Brain pericyte (primary cell): ENCODE data around the gene MXD4.

Experiments
- DNase-seq: peaks from one replicate; pipeline ENCODE4 v3.0.0-alpha.2; 2012; ENCODE audit warnings: low read depth, low spot score

MXD4 gene

DNA sequence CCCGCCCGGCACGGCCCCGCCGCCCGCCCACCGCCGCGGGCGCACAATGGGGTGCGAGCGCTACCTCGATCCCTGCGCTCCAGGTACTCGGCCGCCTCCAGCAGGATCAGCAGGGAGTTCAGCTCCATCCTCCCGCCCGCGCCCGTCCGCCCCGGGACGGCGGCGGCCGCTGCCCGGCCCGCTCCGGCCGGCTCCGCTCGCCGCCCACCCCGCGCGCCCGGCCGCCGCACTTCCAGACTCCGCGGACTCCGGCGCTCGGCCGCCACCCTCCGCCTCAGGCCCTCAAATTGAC, at the start of gene MXD4:
MXD4 (minus strand) TSS at position 257 of the 292 bp plus-strand sequence; CDS start at position 128, 129 bp downstream.
- no peak for DNase-seq

- DNase-seq = no peak
Measured at GRCh38 chr4:2306773-2307410, 45.0 kb upstream of the MXD4 start.

GRCh38 chr4:2305766-2306501, 44.0 kb upstream of the MXD4 start:
- no peak for DNase-seq

DNA sequence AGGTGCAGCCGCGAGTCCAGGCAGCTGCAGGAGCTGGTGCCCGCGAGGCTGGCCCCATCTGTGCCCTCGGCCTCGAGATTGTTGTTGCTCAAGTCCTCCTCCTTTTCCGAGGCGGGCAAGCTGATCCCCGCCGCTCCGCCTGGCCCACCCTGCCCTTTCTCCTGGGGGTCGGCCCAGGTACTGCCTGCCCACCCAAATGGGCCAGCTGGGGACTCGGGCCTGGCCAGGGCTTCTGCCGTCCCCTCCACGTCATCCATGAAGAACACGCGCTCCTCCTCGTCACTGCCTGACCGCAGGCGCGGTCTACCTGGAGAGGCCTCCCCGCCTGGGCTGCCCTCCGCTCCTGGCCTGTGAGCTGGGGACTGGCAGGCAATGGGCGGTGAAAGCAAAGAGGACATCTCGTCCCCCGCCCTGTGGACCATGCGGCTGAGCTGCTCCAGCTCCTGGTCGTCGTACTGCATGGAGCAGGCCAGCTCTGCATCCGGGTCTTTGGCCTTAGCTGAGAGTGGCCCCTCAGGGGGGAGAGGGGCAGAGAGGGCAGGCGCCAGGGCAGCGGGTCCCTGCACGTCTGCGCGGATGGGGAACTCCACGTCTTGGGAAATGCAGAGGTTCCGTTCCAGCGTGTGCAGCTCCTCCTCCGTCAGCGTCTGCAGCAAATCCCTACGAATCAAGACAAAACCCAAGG, 43.1 kb upstream of the MXD4 start:
- DNase-seq = no peak

GRCh38 chr4:2304321-2304876, 42.5 kb upstream of the MXD4 start:
- DNase-seq = no peak

DNA sequence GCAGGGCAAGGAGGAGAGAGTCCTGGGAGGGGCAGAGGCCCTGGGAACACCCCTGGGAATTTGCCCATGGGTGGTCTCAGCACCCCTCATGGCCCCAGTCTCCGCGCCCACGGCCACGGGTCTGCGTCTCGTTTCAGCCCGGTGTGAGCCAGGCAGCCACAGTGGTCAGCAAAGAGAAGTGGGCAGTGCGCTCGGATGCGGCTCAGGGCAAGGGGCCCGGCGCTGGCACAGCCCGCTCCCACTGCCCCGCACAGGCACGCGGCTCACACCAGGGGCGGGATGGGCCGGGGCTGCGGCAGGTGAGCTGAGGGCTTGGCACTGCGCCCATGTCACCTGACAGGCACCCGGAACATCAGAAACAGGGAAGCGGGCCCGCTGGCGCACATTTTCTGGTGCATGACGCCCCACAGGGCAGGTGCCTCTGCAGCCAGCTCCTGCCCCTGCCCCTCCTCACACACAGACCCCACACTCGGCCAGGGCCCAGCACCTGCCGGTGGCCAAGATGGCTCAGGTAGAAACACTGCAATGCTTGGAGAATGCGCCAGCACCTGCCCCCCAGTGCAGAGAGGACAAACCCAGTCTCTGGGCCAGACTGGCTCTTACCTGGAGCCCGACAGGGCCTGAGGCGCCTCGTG, 41.9 kb upstream of the MXD4 start:
- no peak for DNase-seq

GRCh38 chr4:2303121-2303685, 41.3 kb upstream of the MXD4 start:
- DNase-seq = no peak

DNA sequence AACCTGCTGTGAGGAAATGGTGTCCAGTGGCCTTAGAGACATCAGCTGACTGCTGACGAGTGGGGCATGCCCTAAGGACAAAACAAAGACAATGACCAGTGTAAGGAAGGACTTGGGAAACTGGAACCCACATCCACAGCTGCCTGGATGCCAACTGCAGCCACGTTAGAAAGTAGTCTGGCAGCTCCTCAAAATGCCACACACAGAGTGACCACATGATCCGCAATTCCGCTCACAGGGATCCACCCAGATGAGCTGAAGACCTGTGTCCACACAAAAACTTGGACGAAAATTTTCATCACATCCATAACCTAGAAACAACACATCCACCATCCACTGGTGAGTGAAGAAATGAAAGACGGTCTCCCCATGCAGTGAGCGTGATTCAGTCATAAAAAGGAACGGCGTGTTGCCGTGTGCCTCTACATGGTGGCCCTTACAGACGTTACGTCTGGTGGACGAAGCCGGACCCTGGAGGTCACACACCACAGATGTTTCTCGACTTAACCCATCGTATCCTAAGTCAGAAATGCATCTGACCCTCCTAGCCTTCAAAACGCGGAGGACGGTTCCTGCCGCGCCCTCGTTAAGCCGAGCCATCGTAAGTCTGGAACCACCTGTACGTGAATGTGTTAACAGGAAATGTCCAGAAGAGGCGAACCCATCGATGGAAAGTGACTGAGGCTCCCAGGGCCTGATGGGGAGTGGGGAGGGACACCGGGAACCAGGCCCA, 40.6 kb upstream of the MXD4 start:
- no peak for DNase-seq

GRCh38 chr4:2301806-2302205, 39.9 kb upstream of the MXD4 start:
- no peak for DNase-seq

DNA sequence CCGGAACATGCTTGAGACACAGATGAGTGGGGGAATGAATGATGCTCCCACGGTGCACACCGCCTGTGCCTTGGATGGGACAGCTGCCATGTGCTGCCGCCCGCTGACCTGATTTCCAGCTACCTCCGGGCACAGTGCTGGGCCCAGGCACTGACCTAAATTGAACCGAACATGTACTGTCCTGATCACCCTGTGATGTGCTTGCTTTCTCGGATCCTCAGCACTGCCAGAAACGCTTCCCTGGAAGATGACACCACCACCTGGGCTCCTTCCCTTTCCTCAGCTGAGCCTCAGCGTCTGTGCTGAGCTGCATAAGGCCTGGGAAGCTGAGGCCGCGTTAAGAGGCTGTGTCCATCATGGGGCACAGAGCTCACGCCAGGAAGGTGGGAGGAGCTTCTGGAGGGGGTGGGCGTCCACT, 39.3 kb upstream of the MXD4 start:
- DNase-seq = no peak

- no peak for DNase-seq
Measured at GRCh38 chr4:2300431-2301224, 38.7 kb upstream of the MXD4 start.

- DNase-seq = no peak
Measured at GRCh38 chr4:2299794-2300193, 37.9 kb upstream of the MXD4 start.

DNA sequence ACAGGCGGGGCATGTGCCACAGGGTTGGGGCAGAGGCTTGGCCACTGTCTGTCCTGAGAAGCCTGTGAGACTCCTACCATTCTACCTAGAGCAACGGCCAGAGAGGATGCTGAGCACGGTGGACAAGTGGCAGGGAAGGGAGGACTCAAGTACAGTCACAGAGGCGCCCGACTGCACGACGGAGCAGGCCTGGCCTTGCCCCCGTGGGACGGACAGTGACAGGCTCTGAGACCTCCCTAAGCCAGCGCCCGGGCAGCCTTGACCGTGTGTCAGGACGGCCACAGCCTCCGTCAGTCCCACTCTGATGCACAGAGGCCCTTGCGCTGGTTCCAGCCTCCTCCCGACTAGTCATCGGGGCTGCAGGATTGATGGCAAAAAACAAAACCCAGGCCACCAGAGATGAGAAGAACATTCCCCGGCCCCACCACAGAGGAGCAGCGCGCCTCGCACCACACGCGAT, 36.7 kb upstream of the MXD4 start:
- DNase-seq = no peak

DNA sequence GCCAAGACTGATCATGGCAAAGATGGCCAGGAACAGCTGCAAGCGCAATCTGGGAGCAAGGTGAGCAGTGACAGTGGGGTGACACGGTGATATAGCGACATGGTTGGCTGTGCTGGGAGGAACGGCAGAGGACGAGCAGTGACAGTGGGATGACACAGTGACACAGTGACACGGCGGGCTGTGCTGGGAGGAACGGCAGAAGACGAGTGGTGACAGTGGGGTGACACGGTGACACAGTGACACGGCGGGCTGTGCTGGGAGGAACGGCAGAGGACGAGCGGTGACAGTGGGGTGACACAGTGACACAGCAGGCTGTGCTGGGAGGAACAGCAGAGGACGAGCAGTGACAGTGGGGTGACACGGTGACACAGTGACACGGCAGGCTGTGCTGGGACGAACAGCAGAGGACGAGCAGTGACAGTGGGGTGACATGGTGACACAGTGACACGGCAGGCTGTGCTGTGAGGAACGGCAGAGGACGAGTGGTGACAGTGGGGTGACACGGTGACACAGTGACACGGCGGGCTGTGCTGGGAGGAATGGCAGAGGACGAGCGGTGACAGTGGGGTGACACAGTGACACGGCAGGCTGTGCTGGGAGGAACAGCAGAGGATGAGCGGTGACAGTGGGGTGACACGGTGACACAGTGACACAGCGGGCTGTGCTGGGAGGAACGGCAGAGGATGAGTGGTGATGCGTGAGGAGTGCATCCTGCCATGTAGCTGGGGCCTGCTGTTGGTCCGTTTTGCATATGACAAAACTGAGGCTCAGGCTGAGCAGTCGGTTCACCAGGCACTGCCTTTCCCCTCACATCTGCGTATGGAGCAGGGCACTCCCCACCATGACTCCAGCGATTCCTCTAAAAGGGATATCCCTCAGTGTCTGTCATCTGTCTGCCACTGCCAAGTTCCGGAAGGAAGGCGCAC, 36.0 kb upstream of the MXD4 start:
- DNase-seq = no peak

DNA sequence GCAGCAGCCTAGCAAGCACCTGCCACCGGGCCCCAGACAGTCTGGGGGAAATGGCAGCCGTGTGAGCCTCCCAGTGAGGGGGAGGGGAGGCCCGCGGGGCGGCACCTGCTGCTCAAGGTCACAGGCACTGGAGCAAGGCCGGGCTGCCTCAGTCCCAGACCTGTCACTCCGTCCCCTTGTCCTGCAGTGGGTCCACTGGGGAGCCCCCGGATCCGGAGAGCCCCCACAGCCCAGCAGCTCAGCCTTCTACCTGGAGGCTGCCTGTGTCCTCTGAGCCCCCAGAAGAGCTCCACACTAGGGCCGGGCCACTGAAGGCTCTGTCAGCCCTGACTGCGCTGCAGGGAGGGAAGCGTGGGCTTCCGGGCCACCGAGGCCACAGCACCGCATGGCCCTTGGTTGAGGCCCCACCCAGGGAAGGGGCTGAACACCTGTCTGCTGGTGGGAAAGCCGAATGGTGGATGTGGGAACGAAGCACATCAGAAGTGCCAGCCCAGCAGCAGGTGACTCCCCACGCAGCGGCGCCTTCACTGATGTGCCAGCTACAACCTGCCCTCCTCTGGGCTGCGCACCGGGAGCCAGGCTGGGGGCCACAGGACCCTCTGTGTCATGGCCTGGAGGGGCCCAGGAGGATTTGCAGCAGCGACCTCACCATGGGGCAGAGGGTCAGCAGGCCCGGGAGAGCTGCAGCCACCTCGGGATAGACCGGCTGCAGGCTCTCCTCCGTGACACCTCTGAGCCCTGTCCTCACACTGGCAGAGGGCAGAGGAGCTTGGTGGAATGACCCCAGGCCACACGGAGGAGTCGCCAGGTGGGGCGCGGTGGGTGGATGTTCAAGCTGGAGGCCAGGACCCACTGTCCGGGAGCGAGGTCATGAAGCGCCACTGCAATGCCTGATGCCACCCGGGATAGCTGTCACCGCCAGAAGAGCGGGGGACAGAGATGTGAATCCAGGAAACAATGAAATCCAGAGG, 35.0 kb upstream of the MXD4 start:
- DNase-seq = no peak

- DNase-seq = no peak
Measured at GRCh38 chr4:2295900-2296442, 34.1 kb upstream of the MXD4 start.

DNA sequence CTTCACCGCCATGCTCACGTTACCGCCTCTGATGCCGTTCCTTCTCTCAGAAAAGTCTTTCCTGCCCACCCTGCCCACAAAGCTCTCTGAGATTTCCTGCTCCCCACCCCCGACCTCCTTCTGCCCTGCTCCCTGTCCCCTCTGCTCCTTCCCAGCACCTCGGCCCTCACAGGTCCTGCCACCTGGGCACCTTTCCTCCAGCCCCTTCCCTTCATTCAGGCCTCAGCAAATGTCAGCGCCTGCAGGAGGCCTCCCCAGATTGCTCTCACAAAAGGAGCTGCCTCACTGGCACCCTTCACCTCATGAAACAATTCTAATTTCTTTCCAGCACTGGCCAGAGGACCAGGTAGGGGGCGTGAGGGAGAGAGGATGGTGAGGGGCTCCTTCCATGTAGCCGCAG, 33.6 kb upstream of the MXD4 start:
- DNase-seq = no peak

DNA sequence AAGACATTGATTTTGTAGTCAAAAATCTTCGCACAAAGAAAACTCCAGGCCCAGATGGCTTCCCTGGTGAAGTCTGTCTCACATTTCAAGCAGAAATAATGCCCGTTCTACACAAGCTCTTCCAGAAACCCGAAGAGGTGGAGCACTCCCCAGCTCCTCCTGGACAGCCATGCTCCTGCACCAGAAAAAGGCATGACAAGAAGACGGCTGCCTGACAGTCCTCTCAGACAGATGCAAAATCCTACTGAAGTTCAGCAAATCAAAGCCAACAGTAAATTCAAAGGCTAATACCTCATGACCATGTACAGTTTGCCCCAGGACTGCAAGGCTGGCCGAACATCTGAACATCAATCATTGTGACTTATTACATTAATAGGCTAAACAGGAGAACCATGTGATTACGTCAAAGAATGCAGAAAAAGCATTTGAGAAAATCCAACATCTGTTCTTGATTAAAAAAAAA, 30.8 kb upstream of the MXD4 start:
- no peak for DNase-seq
